Measurements from ENCODE around the gene AP5B1. TPM values are rescaled to one million over a fixed set of nuclear protein-coding genes. Genes with fewer than 3 reads are reported as not detected.
A peak's percentile ranks its signal among the peaks of the same experiment; 100 is the strongest.

AP5B1 gene
- total RNA-seq: 10 to 100 TPM in 8 of 9 donors, 1 to 10 TPM in 1; 4.8 to 30.8 (median 17.2) TPM
- polyA plus RNA-seq: 1 to 10 TPM; 1.9 to 8.2 (median 3.4) TPM
- long read RNA-seq, donor 1: 0 reads
- long read RNA-seq, donor 2, full-length matches to known transcripts: 2 of 2 reads
- long read RNA-seq, donor 2, partial matches to known transcripts: 0 of 2 reads
- long read RNA-seq, donor 2, other reads (novel, unspliced or antisense): 0 of 2 reads
- long read RNA-seq, donor 3: 0 reads
- long read RNA-seq, donor 4: 0 reads
- long read RNA-seq, donor 5, full-length matches to known transcripts: 47 of 56 reads
- long read RNA-seq, donor 5, partial matches to known transcripts: 0 of 56 reads
- long read RNA-seq, donor 5, other reads (novel, unspliced or antisense): 9 of 56 reads
- long read RNA-seq, donor 6, full-length matches to known transcripts: 1 of 3 reads
- long read RNA-seq, donor 6, partial matches to known transcripts: 0 of 3 reads
- long read RNA-seq, donor 6, other reads (novel, unspliced or antisense): 2 of 3 reads
- long read RNA-seq, donor 7: 0 reads
- long read RNA-seq, donor 8: 0 reads
- long read RNA-seq, donor 9: 0 reads
- long read RNA-seq, donor 10: 0 reads

GRCh38 chr11:65780770-65781151, at the start of gene AP5B1:
TSS of gene AP5B1 (minus strand) at chr11:65780976. CDS start at chr11:65780591, 385 bp downstream.
- Histone ChIP-seq H3K27ac (peak within 1 kb of the TSS in 4 of 5 donors; percentile 64 to 75 (median 68)), H3K36me3 (replicated peaks in 1 of 2) (peaks cover 0 to 18% of the 10 kb centered on the region in 2 donors)
- DNase-seq: peak in 6 of 7 donors; percentile 41 to 75 (median 55)

GRCh38 chr11:65829459-65829858, 48.7 kb upstream of the AP5B1 start:
- Histone ChIP-seq H3K27ac (no peak overlapping the region), H3K27me3 (no peaks in the 10 kb centered on the region), H3K4me3 (no peak overlapping the region), H3K4me1 (replicated peaks in 1 of 2) (peaks cover 0 to 5% of the 10 kb centered on the region in 2 donors), H3K36me3 (replicated peaks in 1 of 2) (no peaks in the 10 kb centered on the region), H3K9me3 (replicated peaks in 1 of 3) (no peaks in the 10 kb centered on the region)
- 54 to 68% (median 64%) methylated on average over 4 of the region's 4 CpGs for WGBS, 4 donors
- TF ChIP-seq POLR2A (IDR thresholded peaks at IDR 0.05) (no peak), CTCF (IDR thresholded peaks at IDR 0.05) (no peak)
- DNase-seq: no peak
- intact Hi-C loops (cut with DNase I): no loop called here

More at GRCh38 chr11:65780770-65781151, at the start of gene AP5B1:
- Histone ChIP-seq H3K4me1 (replicated peaks in 1 of 2) (peaks cover 8 to 15% of the 10 kb centered on the region in 2 donors), H3K27me3 (peaks cover 9% of the 10 kb centered on the region), H3K9me3 (replicated peaks in 1 of 3) (no peaks in the 10 kb centered on the region), H3K4me3 (peak within 1 kb of the TSS; percentile 21 to 87 (median 73))
- WGBS, 4 donors: 1 to 3% (median 1%) methylated on average over 7 to 58 of the region's 59 CpGs; no CpG with 5 or more reads in 1 of the 4 donors
- intact Hi-C loops (cut with DNase I): loop anchor here (1.0 to 5.0 kb wide), 3 partner anchors 37 to 68 kb away; partner anchors contain the start of gene KAT5 (in 1 of the 2)
- TF ChIP-seq POLR2A (IDR thresholded peaks at IDR 0.05): peak; percentile 49 to 55
- TF ChIP-seq CTCF (IDR thresholded peaks at IDR 0.05): no peak

- no peak for DNase-seq
- WGBS, 4 donors: 81 to 88% (median 85%) methylated on average over 8 of the region's 8 CpGs
- H3K27me3 ChIP-seq: no peaks in the 10 kb centered on the region
- H3K36me3 ChIP-seq (replicated peaks in 1 of 2): no peaks in the 10 kb centered on the region
- H3K4me3 ChIP-seq: no peak overlapping the region
- H3K27ac ChIP-seq: no peak overlapping the region
- intact Hi-C loops (cut with DNase I): no loop called here
- TF ChIP-seq CTCF (IDR thresholded peaks at IDR 0.05) (no peak), POLR2A (IDR thresholded peaks at IDR 0.05) (no peak)
- H3K9me3 ChIP-seq (replicated peaks in 1 of 3): no peaks in the 10 kb centered on the region
- no peaks in the 10 kb centered on the region for H3K4me1 ChIP-seq (replicated peaks in 1 of 2)
Observed at GRCh38 chr11:65826984-65827735, 46.4 kb upstream of the AP5B1 start.
